ENCODE measurements around the gene LRFN3. TPM values are rescaled to one million over a fixed set of nuclear protein-coding genes. Genes with fewer than 3 reads are reported as not detected.

The LRFN3 gene
- total and polyA plus RNA-seq, 2 of the 13 experiments (the other 11 are each of a cell fraction or from before 2014, with no cell fraction given), result 0.74 to 1.6 TPM

DNA sequence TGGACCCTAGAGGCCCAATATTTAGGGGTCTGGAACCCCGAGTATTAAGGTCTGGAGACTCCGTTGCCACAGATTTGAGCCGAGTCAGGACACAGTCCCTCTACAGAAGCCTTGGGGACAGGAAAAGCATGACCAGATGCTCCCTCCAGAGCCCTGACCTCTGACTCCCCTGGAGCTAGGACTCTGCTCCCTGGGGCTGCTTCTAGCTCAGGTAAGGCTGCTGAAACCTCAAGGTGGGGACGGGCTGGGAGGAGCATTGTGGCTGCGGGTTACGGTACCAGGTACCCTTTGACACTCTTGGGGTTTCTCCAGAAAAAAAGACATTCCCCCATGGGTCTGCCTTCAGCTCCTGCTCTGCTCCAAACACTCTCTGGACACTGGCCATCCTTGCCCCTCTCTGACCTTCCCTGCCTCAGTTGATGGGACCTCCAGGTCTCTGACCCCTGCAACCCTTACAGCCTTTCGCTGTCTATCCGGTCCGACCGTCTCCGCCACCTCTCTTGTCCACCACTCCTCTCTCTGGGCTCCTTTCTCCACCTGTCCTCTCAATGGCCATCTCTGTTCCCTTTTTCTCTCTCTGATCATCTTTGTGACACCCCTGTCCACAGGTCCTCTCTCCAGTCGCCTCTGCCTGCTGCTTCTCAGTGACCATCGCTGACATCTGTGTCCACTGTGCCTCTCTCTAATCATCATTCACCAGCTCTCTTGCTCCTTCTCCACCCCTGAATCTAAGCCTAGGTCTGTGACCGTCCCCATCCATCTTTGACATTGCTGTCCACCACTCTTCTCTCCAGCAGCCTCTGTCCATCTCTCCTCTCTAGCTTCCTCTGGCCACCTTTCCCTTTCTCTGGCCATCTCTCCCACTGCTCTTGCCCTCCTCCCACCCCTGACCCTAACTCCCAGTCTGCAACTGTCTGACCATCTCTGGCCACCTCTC is 1.4 kb downstream of the LRFN3 start (continued):
- TF ChIP-seq, protein P1, sequence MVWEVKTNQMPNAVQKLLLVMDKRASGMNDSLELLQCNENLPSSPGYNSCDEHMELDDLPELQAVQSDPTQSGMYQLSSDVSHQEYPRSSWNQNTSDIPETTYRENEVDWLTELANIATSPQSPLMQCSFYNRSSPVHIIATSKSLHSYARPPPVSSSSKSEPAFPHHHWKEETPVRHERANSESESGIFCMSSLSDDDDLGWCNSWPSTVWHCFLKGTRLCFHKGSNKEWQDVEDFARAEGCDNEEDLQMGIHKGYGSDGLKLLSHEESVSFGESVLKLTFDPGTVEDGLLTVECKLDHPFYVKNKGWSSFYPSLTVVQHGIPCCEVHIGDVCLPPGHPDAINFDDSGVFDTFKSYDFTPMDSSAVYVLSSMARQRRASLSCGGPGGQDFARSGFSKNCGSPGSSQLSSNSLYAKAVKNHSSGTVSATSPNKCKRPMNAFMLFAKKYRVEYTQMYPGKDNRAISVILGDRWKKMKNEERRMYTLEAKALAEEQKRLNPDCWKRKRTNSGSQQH (CRISPR knock-in tag; IDR thresholded peaks at IDR 0.05; ENCODE audit: low read depth), result no peak

DNA sequence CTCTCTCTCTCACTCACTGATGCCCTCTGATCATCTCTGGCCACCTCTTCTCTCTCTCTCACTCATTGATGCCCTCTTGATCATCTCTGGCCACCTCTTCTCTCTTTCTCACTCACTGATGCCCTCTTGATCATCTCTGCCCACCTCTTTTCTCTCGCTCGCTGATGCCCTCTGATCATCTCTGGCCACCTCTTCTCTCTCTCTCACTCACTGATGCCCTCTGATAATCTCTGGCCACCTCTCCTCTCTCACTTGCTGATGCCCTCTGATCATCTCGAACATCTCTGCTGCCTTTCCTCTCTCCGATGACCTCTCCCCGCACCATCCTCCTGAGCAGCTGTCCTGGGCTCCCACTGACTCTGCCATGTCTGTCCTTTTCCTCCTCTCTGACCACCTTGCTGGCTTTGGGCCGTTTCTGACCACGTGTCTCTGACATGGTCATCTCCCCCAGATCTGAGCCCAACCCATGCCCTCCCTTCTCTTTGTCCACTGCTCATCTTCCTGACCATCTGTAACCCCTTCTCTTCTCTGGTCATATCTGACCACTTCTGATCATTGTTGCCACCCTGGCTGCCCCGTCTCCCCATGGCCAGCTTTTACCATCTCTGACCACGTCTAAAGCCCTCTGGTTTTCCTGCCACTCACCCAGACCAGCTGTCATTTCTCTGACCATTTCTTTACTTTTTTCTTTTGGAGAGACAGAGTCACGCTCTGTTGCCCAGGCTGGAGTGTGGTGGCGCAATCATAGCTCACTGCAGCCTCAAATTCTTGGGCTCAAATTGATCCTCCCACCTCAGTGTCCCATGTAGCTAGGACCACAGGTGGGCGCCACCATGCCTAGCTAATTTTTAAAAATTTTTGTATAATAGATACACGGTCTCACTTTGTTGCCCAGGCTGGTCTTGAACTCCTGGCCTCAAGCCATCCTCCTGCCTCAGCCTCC is 2.4 kb downstream of the LRFN3 start:
- H3K4me2 ChIP-seq (ENCODE audit: low read depth, low read length), result peak overlapping the region; percentile 84
- in situ Hi-C loops (cut with HindIII; ENCODE audit: extremely low pct_ligation_motif_present, low pct_unique_long_range_greater_than_20kb), result loop anchor here (10.0 kb wide), 1 partner anchor 54 kb away; no protein-coding TSS in a partner anchor
- H4K20me1 ChIP-seq (ENCODE audit: insufficient read depth, low read length), result 0 out of 2 replicates have a peak, but pooled peaks cover 8% of the 10 kb centered on the region
- no peaks in the 10 kb centered on the region for H3K79me2 ChIP-seq (ENCODE audit: insufficient read depth, low read length)
- DNase-seq (ENCODE audit: low spot score) (no peak), ATAC-seq (no peak), FAIRE-seq (no peak)
- 73% methylated on average over 13 of the region's 13 CpGs for WGBS (ENCODE audit: low lambda C conversion rate)
- no peaks in the 10 kb centered on the region; a peak in 1 of 5 replicates for H3K27me3 ChIP-seq (ENCODE audit: control insufficient read depth in 1 of 2, insufficient read depth in 2 of 2, low read length in 2 of 2)
- no peak overlapping the region for H2AFZ ChIP-seq (ENCODE audit: low read length)
- ChIA-PET POLR2A (no interaction called here), CTCF (ENCODE audit: low intra/inter-chr PET ratio, low total read pairs) (no interaction called here)
- no peak overlapping the region for H3K27ac ChIP-seq (ENCODE audit: extremely low read length, insufficient read depth, low read length)
- peaks cover 44% of the 10 kb centered on the region for H3K4me1 ChIP-seq (ENCODE audit: insufficient read depth, low read length)
- TF ChIP-seq CEBPB (IDR thresholded peaks at IDR 0.05; ENCODE audit: borderline replicate concordance, low read depth, low read length) (peak; percentile 15; the same call in 1 of the 2 replicates), TCF7 (IDR thresholded peaks at IDR 0.05; ENCODE audit: low read depth) (no peak), FOXK2 (IDR thresholded peaks at IDR 0.05) (0 out of 2 replicates have a peak, but pooled peaks have one; percentile 2), DPF2 (CRISPR knock-in tag; IDR thresholded peaks at IDR 0.05; ENCODE audit: borderline replicate concordance, low read depth) (no peak)
- TF ChIP-seq, protein P2, sequence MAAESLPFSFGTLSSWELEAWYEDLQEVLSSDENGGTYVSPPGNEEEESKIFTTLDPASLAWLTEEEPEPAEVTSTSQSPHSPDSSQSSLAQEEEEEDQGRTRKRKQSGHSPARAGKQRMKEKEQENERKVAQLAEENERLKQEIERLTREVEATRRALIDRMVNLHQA (CRISPR knock-in tag; IDR thresholded peaks at IDR 0.05), result no peak
- TF ChIP-seq, protein P3, sequence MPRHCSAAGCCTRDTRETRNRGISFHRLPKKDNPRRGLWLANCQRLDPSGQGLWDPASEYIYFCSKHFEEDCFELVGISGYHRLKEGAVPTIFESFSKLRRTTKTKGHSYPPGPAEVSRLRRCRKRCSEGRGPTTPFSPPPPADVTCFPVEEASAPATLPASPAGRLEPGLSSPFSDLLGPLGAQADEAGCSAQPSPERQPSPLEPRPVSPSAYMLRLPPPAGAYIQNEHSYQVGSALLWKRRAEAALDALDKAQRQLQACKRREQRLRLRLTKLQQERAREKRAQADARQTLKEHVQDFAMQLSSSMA (CRISPR knock-in tag; IDR thresholded peaks at IDR 0.05), result no peak
- intact Hi-C loops (cut with micrococcal nuclease; ENCODE audit: unreplicated experiment), result loop anchor here (5.0 kb wide), 1 partner anchor 36 kb away; the partner anchor contains the start of genes HCST and NFKBID
- H3K9ac ChIP-seq (ENCODE audit: insufficient read depth, low read depth, low read length), result peak overlapping the region; percentile 79; the same call in 1 of the 2 replicates
- H3K4me3 ChIP-seq (replicated peaks in 1 of 3; ENCODE audit: insufficient read depth in 1 of 3, low read depth in 2 of 3, low read length in 3 of 3), result peak overlapping the region; percentile 7 to 74 (median 16); a peak in 3 of 6 replicates
- BruUV-seq (replicated peaks), result no TSS peak
- no peaks in the 10 kb centered on the region; a peak in 1 of 5 replicates for H3K36me3 ChIP-seq (replicated peaks in 1 of 2; ENCODE audit: control insufficient read depth in 1 of 2, insufficient read depth in 2 of 2, low read length in 2 of 2)
- H3K9me3 ChIP-seq (ENCODE audit: low read length), result no peaks in the 10 kb centered on the region

All from HepG2 (cell line).